ENCODE measurements around the gene FOXP4. TPM values are rescaled to one million over a fixed set of nuclear protein-coding genes. Genes with fewer than 3 reads are reported as not detected.

Gene FOXP4
- polyA plus RNA-seq, 1 of the 3 experiments (the other 2 are of a cell fraction) = 7.3 TPM

DNA sequence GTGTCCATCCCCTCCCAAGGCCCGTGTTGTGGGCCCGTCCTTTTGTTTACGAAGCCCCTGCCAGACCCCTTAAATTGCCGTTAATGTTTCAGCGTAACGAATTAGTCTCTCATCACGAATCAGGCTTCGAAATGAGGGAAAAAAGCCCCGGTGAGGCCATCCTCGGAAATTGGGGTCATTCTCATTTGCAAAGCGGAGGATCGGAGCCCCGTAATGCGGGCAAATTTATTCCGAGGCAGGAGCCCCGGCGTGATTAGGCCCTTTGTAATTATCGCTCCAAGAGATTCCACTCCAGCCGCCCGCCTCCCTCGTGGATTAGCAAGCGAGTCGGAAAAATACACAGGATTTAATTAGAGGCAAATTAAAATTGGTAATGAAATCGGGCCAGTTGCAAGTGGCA, 47.2 kb downstream of the FOXP4 start:
- H3K36me3 ChIP-seq (replicated peaks in 1 of 2; ENCODE audit: control insufficient read depth in 1 of 2, insufficient read depth in 2 of 2, low read length in 1 of 2) = peaks cover 0 to 29% of the 10 kb centered on the region in 2 experiments
- TF ChIP-seq SIN3A (IDR thresholded peaks at IDR 0.05; ENCODE audit: borderline replicate concordance, low read depth, low read length) = no peak
- no peak for TF ChIP-seq POLR2AphosphoS5 (IDR thresholded peaks at IDR 0.05; ENCODE audit: low read depth, low read length)
- no peak for TF ChIP-seq TAF1 (IDR thresholded peaks at IDR 0.05; ENCODE audit: borderline replicate concordance, low read depth, low read length)
- no peak for TF ChIP-seq EZH2phosphoT487 (IDR thresholded peaks at IDR 0.05; ENCODE audit: borderline replicate concordance, low read depth)
- no peak for TF ChIP-seq EP300 (IDR thresholded peaks at IDR 0.05; ENCODE audit: borderline replicate concordance in 1 of 2, low read depth in 1 of 2, low read length in 1 of 2)
- TF ChIP-seq CHD2 (IDR thresholded peaks at IDR 0.05; ENCODE audit: low read length, partially characterized antibody) = no peak
- TF ChIP-seq TEAD4 (IDR thresholded peaks at IDR 0.05; ENCODE audit: borderline replicate concordance, insufficient read depth) = no peak
- no peak for TF ChIP-seq RFX5 (IDR thresholded peaks at IDR 0.05; ENCODE audit: low read length)
- no peak for TF ChIP-seq NRF1 (IDR thresholded peaks at IDR 0.05; ENCODE audit: low read depth, low read length)
- TF ChIP-seq MXI1 (IDR thresholded peaks at IDR 0.05; ENCODE audit: low read depth, low read length) = no peak
- TF ChIP-seq, protein P1, sequence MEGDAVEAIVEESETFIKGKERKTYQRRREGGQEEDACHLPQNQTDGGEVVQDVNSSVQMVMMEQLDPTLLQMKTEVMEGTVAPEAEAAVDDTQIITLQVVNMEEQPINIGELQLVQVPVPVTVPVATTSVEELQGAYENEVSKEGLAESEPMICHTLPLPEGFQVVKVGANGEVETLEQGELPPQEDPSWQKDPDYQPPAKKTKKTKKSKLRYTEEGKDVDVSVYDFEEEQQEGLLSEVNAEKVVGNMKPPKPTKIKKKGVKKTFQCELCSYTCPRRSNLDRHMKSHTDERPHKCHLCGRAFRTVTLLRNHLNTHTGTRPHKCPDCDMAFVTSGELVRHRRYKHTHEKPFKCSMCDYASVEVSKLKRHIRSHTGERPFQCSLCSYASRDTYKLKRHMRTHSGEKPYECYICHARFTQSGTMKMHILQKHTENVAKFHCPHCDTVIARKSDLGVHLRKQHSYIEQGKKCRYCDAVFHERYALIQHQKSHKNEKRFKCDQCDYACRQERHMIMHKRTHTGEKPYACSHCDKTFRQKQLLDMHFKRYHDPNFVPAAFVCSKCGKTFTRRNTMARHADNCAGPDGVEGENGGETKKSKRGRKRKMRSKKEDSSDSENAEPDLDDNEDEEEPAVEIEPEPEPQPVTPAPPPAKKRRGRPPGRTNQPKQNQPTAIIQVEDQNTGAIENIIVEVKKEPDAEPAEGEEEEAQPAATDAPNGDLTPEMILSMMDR (IDR thresholded peaks at IDR 0.05) = no peak
- TF ChIP-seq, protein P2, sequence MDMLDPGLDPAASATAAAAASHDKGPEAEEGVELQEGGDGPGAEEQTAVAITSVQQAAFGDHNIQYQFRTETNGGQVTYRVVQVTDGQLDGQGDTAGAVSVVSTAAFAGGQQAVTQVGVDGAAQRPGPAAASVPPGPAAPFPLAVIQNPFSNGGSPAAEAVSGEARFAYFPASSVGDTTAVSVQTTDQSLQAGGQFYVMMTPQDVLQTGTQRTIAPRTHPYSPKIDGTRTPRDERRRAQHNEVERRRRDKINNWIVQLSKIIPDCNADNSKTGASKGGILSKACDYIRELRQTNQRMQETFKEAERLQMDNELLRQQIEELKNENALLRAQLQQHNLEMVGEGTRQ (IDR thresholded peaks at IDR 0.05; ENCODE audit: borderline replicate concordance, low read depth, low read length) = no peak
- no peak for TF ChIP-seq SMC3 (IDR thresholded peaks at IDR 0.05; ENCODE audit: low read depth, low read length)
- no peak for TF ChIP-seq TCF12 (IDR thresholded peaks at IDR 0.05)
- TF ChIP-seq, protein P3, sequence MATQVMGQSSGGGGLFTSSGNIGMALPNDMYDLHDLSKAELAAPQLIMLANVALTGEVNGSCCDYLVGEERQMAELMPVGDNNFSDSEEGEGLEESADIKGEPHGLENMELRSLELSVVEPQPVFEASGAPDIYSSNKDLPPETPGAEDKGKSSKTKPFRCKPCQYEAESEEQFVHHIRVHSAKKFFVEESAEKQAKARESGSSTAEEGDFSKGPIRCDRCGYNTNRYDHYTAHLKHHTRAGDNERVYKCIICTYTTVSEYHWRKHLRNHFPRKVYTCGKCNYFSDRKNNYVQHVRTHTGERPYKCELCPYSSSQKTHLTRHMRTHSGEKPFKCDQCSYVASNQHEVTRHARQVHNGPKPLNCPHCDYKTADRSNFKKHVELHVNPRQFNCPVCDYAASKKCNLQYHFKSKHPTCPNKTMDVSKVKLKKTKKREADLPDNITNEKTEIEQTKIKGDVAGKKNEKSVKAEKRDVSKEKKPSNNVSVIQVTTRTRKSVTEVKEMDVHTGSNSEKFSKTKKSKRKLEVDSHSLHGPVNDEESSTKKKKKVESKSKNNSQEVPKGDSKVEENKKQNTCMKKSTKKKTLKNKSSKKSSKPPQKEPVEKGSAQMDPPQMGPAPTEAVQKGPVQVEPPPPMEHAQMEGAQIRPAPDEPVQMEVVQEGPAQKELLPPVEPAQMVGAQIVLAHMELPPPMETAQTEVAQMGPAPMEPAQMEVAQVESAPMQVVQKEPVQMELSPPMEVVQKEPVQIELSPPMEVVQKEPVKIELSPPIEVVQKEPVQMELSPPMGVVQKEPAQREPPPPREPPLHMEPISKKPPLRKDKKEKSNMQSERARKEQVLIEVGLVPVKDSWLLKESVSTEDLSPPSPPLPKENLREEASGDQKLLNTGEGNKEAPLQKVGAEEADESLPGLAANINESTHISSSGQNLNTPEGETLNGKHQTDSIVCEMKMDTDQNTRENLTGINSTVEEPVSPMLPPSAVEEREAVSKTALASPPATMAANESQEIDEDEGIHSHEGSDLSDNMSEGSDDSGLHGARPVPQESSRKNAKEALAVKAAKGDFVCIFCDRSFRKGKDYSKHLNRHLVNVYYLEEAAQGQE (IDR thresholded peaks at IDR 0.05; ENCODE audit: low read depth, low read length) = no peak
- no peak for TF ChIP-seq FOXJ3 (CRISPR knock-in tag; IDR thresholded peaks at IDR 0.05)
- no peak for TF ChIP-seq RCOR1 (IDR thresholded peaks at IDR 0.05; ENCODE audit: low read length)
- TF ChIP-seq ELF1 (IDR thresholded peaks at IDR 0.05) = no peak
- TF ChIP-seq, protein P4, sequence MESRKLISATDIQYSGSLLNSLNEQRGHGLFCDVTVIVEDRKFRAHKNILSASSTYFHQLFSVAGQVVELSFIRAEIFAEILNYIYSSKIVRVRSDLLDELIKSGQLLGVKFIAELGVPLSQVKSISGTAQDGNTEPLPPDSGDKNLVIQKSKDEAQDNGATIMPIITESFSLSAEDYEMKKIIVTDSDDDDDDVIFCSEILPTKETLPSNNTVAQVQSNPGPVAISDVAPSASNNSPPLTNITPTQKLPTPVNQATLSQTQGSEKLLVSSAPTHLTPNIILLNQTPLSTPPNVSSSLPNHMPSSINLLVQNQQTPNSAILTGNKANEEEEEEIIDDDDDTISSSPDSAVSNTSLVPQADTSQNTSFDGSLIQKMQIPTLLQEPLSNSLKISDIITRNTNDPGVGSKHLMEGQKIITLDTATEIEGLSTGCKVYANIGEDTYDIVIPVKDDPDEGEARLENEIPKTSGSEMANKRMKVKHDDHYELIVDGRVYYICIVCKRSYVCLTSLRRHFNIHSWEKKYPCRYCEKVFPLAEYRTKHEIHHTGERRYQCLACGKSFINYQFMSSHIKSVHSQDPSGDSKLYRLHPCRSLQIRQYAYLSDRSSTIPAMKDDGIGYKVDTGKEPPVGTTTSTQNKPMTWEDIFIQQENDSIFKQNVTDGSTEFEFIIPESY (IDR thresholded peaks at IDR 0.05; ENCODE audit: borderline replicate concordance, low read depth) = no peak
- TF ChIP-seq FOSL2 (IDR thresholded peaks at IDR 0.05; ENCODE audit: borderline replicate concordance, low read depth) = no peak
- ChIA-PET POLR2A (no interaction called here), CTCF (interaction anchor here (1.1 to 20.7 kb wide), 9 partner anchors 8 to 223 kb away, joined by 3 to 504 read pairs (median 7); partner anchors contain the start of gene TOMM6)
- H4K20me1 ChIP-seq (ENCODE audit: insufficient read depth) = no peaks in the 10 kb centered on the region
- peaks cover 0 to 12% of the 10 kb centered on the region in 2 experiments; a peak in 1 of 4 replicates for H3K4me1 ChIP-seq (ENCODE audit: control insufficient read depth in 1 of 2, insufficient read depth in 2 of 2, low read depth in 1 of 2, low read length in 1 of 2)
- DNase-seq = no peak
- no peak overlapping the region for H3K9ac ChIP-seq
- no peak overlapping the region for H2AFZ ChIP-seq (ENCODE audit: low read depth)
- no peak overlapping the region for H3K4me2 ChIP-seq
- WGBS (ENCODE audit: low lambda C conversion rate) = 92% methylated on average over 24 of the region's 24 CpGs
- H3K4me3 ChIP-seq (ENCODE audit: low read depth in 2 of 2, low read length in 1 of 2) = no peak overlapping the region
- no peaks in the 10 kb centered on the region for H3K27me3 ChIP-seq (ENCODE audit: insufficient read depth)
- H3F3A ChIP-seq (replicated peaks; ENCODE audit: insufficient read depth) = no peaks in the 10 kb centered on the region
- H3K9me2 ChIP-seq = no peaks in the 10 kb centered on the region
- no peak overlapping the region for H3K27ac ChIP-seq (ENCODE audit: low read depth in 2 of 2, low read length in 1 of 2)
- H3K9me3 ChIP-seq = no peaks in the 10 kb centered on the region
- H3K79me2 ChIP-seq (ENCODE audit: insufficient read depth) = no peaks in the 10 kb centered on the region
